ENCODE data around the gene USP2.

DNA sequence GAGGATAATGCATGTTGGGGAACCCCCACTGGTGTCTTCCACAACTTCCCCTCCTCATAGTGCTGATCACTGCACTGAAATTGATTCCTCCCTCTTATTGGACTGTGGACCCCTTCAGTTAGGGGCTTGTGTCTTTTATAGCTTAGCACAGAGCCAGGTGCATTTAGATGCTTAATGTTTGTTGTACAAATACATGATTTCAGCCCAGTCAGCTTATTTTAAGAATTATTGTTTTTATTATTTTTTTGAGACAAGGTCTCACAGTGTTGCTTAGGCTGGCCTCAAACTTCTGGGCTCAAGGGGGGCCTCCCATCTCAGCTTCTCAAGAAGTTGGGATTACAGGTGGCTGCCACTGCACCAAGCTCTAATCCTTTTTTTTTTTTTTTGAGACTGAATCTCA is 33.2 kb upstream of the USP2 start:
- no peak for TF ChIP-seq CTCF (IDR thresholded peaks at IDR 0.05; ENCODE audit: borderline replicate concordance, extremely low read depth, low read length, poor library complexity, severe bottlenecking)
- no peak for TF ChIP-seq EZH2 (IDR thresholded peaks at IDR 0.05; ENCODE audit: borderline replicate concordance, low read depth, low read length, severe bottlenecking)
